CD4-positive, alpha-beta T cell treated with Interleukin-4 for 4 hours (primary cell): ENCODE data around the gene KCNG2.

ENCODE experiments used
- DNase-seq: peaks from one replicate; pipeline ENCODE4 v3.0.0-alpha.2; 2020

KCNG2 gene

GRCh38 chr18:79927607-79928562 is 130.1 kb downstream of the KCNG2 start:
- DNase-seq, result no peak

GRCh38 chr18:79928563-79928960 is 130.8 kb downstream of the KCNG2 start:
- no peak for DNase-seq

- DNase-seq, result no peak
Measured at GRCh38 chr18:79930020-79930642, 132.4 kb downstream of the KCNG2 start.

- no peak for DNase-seq
Measured at GRCh38 chr18:79931475-79931874, 133.7 kb downstream of the KCNG2 start.

- DNase-seq, result no peak
Measured at GRCh38 chr18:79932907-79933306, 135.2 kb downstream of the KCNG2 start.

GRCh38 chr18:79933765-79934164 is 136.0 kb downstream of the KCNG2 start:
- DNase-seq, result no peak

GRCh38 chr18:79934311-79935097 is 136.8 kb downstream of the KCNG2 start:
- DNase-seq, result no peak

- DNase-seq, result no peak
Measured at GRCh38 chr18:79935098-79935480, 137.4 kb downstream of the KCNG2 start.

GRCh38 chr18:79935499-79935898 is 137.8 kb downstream of the KCNG2 start:
- DNase-seq, result no peak

- no peak for DNase-seq
Measured at GRCh38 chr18:79935925-79936324, 138.2 kb downstream of the KCNG2 start.

GRCh38 chr18:79936641-79937040 is 138.9 kb downstream of the KCNG2 start:
- DNase-seq, result no peak

GRCh38 chr18:79937103-79937860 is 139.5 kb downstream of the KCNG2 start:
- no peak for DNase-seq

GRCh38 chr18:79938196-79938595 is 140.5 kb downstream of the KCNG2 start:
- no peak for DNase-seq

- no peak for DNase-seq
Measured at GRCh38 chr18:79939096-79939495, 141.4 kb downstream of the KCNG2 start.

- DNase-seq, result no peak
Measured at GRCh38 chr18:79940126-79940813, 142.5 kb downstream of the KCNG2 start.

GRCh38 chr18:79940814-79941472 is 143.2 kb downstream of the KCNG2 start:
- DNase-seq, result no peak

- no peak for DNase-seq
Measured at GRCh38 chr18:79941473-79942119, 143.9 kb downstream of the KCNG2 start.

GRCh38 chr18:79942211-79942610 is 144.5 kb downstream of the KCNG2 start:
- DNase-seq, result no peak

- no peak for DNase-seq
Measured at GRCh38 chr18:79942786-79943607, 145.3 kb downstream of the KCNG2 start.

GRCh38 chr18:79943608-79944125 is 145.9 kb downstream of the KCNG2 start:
- DNase-seq, result no peak
